GM19025 (cell line): Measurements from ENCODE around the gene HOGA1.

ENCODE experiments used
- ATAC-seq: cut with Tn5 transposase; IDR thresholded peaks from one replicate; pipeline ENCODE4 v1.9.1; 2021; ENCODE audit warnings: mild to moderate bottlenecking, low read depth, moderate library complexity; ENCODE audit not compliant: unreplicated experiment

The HOGA1 gene

GRCh38 chr10:97577701-97578100 is 6.5 kb upstream of the HOGA1 start:
- no peak for ATAC-seq

- no peak for ATAC-seq
These were observed 5.9 kb upstream of the HOGA1 start for GRCh38 chr10:97578171-97578844.

DNA sequence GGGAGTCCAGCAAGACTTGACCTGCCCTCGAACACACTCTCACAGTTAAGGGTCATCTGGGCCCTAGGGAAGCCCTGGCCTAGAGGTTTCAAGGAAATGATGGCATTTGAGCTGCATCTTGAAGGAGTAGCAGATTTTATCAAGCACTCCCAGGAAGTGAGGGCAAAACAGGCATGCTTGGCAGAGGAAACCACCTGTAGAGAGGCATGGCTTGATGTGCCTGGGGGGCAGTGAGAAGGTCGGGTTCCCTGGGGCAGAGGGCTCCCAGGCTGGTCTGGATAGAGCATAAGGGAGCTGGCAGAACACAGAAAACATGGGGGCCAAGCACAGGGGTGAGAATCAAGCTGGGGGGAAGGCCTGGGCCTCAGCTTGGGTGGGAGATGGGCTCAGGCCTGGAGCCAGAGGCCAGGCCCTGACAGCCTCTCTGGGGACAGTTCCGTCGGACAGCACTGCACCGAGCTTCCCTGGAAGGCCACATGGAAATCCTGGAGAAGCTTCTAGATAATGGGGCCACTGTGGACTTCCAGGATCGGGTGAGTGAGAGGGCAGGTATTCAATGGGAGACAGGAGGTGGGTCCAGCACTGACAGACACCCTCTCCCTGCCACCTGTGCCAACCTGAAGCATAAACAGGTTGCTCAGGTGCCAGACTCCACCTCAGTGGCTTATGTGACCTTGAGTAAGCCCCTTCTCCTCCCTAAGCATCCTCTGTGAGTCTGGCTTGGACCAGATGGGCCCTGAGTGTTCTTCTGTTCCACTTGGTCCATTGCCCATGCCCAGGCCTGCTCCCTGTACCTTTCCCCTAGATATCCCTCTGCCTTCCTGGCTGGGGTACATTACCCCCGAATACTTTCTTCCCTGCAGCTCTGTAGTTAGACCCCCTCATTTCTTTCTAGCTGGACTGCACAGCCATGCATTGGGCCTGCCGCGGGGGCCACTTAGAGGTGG is 3.5 kb upstream of the HOGA1 start:
- ATAC-seq, result no peak

GRCh38 chr10:97582169-97582568 is 2.0 kb upstream of the HOGA1 start:
- no peak for ATAC-seq

DNA sequence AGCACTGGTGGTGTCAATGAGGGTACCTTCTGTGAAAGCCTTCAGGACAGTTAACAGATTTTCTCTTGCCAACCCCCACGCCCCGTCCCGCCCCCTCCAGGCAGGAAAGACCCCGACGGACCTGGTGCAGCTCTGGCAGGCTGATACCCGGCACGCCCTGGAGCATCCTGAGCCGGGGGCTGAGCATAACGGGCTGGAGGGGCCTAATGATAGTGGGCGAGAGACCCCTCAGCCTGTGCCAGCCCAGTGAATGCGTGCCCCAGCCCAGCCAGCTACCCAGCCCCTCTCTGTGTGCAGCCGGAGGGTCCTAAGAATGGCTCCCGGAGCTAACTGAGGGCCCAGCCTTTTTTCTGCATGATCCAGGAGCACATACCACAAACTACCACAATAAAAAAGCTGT is 713 bp upstream of the HOGA1 start:
- ATAC-seq, result no peak

DNA sequence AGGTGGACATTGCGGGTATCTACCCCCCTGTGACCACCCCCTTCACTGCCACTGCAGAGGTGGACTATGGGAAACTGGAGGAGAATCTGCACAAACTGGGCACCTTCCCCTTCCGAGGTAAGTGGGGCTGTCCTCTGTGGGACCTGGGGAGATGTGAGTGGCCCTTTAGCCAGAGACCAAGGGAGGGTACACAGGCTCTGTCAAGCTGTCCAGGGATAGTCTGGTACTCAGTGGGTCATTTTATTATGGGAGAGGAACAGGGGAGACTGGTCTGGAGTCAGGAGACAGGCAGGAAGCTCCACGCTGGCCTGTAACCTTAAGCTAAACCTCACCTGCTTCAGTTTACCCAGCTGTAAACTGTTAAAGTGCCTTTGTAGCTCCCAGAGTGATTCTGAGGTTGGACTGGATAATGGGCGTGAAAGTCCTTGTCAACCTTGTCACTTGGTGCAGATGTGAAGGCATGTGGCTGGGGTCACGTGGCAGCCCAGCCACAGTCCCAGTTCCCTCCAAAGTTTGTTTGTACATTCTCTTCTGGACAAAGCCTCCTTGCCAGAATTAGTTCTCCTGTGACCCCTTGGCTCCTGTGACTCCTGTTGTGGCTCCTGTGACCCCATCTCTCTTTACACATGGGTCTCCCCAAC is 729 bp downstream of the HOGA1 start:
- ATAC-seq, result no peak

- no peak for ATAC-seq
These were observed 1.2 kb downstream of the HOGA1 start for GRCh38 chr10:97585439-97585811.

DNA sequence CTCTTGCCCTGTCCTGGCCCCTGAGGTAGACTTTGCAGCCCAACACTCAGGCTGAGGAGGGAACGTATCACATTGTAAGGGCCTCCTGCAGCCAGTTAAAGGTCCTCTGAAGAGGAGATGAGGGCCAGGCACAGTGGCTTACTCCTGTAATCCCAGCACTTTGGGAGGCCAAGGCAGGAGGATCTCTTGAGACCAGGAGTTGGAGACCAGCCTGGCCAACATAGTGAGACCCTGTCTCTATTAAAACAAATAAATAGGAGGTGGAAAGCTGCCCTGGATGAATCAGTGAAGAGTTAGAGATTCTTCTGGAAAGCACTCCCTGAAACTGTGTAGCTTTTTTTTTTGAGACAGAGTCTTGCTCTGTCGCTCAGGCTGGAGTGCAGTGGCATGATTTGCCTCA is 3.0 kb downstream of the HOGA1 start:
- ATAC-seq, result no peak

DNA sequence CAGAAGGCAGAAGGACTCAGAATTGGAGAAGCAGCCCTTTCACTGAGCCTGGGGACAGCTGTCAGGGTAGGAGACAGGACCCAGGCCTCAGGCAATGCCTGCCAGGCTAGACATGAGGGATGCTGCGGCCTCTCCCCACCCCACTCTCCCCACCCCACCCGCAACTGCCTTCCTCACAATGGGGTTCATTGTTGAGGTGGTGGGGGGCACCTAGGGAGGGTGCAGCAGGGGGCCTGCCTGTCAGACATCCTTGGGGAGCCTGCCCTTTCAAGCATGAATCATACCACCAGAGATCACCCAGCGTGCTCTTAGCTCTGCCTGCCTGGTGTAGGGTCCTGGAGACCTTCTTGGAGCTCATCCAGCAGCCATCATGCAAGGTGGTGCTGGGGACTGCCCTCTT is 5.3 kb downstream of the HOGA1 start, which contains the start of gene C10orf62:
Gene C10orf62 (plus strand): TSS at position 243 of the 400 bp plus-strand sequence. CDS start 177 bp downstream, outside the sequence.
- ATAC-seq, result no peak

DNA sequence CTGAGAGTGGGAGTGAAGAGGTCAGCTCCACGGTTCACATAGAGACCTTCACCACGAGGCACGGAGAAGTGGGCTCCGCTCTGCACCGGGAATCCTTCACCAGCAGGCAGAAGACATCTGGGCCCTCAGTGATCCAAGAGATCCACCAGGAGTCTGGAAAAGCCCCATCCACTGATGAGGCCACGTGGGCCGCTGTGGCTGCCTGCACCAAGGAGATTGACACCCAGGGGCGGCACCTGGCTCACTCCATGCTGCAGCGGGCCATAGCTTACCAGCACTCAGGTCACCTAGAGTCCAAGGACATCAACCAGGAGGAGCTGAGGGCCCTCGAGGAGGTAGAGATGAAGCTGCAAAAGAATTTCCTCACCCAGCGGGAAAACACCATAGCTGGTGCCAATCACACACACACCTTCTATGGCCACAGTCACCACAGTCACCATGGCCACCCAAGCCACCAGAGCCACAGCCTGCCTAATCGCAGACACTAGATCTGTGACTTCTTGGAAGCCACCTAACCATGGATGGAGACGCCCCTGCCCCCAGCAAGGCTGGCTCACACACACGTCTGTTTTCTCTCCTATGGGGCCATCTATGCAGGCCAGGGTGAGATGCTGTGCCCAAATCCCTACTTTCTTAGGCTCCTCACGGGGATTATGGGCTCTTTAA is 6.0 kb downstream of the HOGA1 start:
- ATAC-seq, result no peak

DNA sequence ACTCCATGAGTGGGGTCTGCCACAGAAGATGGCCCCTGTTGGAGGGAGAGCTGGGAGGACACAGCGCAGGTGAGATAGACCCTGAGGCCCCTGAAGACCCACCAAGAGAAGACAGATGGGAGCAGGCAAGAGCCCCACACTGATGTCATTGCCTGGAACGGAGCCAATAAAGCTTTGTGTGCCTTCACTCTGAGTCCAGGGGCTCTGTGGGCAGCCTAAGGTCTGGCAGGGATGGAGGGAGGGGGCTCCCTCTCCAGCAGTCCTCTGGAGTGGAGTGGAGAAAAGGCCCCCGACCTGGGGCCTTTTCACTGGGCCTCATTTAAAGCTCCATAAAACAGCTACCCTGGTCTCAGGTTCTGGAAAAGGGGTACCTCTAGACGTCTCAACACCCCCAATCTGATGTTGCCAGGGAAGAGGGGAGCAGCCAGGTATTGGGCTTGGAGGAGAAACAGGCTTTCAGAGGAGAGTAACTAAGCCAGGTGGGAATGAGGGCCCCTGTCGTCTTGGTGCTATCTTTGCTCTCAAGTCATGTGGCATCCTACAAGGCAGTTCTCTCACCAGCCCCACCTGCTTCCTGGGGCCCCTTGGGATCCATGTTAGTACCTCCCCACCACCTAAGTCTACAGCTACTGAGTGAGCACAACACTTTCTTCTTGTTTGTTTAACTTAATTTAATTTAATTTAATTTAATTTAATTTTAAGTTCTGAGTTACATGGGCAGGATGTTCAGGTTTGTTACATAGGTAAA is 6.7 kb downstream of the HOGA1 start:
- no peak for ATAC-seq

GRCh38 chr10:97593421-97593820 is 9.2 kb downstream of the HOGA1 start:
- ATAC-seq, result no peak

- no peak for ATAC-seq
These were observed 12.2 kb downstream of the HOGA1 start for GRCh38 chr10:97596101-97597082.

DNA sequence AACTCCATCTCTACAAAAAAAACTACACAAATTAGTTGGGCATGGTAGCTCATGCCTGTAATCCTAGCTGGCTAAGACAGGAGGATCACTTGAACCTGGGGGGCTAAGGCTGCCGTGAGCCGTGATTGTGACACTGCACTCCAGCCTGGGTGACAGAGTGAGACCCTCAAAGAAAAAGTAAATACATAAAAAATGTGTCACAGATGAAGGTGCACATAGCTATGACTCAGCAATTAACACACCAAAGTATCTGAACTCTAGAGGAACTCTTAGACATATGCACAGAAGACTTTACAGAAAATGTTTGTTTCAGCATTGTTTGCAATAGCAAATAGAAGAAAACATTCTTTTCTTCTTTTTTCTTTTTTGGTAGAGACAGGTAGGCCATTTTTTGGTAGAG is 13.6 kb downstream of the HOGA1 start:
- no peak for ATAC-seq

DNA sequence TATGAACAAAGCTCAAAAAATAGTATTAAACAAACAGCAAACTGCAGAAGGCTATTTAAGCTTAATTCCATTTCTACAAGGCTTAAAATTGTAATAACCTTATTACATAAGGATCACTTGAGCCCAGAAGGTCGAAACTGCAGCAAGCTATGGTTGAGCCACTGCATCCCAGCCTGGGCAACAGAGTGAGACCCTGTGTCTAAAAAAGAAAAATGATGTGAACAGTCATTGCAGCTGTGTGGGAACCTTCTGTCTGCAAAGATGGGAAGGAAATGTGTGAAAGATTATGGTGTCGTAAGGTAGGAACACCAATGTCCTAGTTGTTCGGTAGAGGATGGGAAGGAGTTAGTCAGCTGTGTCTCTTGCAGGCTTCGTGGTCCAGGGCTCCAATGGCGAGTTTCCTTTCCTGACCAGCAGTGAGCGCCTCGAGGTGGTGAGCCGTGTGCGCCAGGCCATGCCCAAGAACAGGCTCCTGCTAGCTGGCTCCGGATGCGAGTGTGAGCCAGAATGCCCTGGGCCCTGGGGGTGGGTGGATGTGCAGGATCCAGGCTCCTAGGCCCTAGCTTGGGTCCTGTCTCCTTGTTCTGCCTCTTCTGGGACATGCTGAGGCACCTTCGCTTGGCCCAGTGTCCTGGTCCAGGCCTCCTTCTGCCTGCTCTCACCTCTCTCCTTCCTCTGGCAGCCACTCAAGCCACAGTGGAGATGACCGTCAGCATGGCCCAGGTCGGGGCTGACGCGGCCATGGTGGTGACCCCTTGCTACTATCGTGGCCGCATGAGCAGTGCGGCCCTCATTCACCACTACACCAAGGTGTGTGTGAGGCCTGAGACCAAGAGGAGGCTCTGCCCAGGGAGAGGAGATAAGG is 14.4 kb downstream of the HOGA1 start:
- no peak for ATAC-seq

DNA sequence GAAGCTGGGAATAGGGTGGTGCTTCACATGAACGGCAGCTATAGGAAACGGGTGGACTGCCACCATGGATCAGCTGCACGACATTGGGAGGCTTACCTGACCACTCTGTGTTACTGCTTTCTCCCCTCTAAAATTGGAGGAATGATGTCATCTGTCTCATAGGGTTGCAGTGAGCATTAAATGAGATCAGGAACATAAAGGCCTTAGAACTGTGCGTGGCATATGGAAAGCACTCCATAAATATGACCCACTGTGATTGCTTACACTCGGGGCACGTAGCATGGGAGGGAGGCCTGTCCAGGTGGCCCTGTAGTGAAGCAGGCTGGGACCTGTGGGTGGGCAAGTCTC is 15.1 kb downstream of the HOGA1 start:
- ATAC-seq, result no peak

- ATAC-seq, result no peak
These were observed 16.4 kb downstream of the HOGA1 start for GRCh38 chr10:97600616-97601015.
